OCI-LY1 (cell line): ENCODE data around the gene RILPL2.

Experiments used
- H2AFZ ChIP-seq: fragments of 200-600 bp; sonication (generic), shearing (Covaris generic); 2 replicates; pipeline ENCODE4 v1.6.0; 2014; ENCODE audit warnings: antibody characterized with exemption, mild to moderate bottlenecking, low read length
- H3F3A ChIP-seq: fragments of 200-600 bp; sonication (generic), shearing (Covaris generic); 2 replicates; pipeline ENCODE4 v1.6.0; 2014; ENCODE audit warnings: mild to moderate bottlenecking, antibody characterized with exemption, low read length, moderate library complexity; ENCODE audit not compliant: insufficient read depth
- H3K27ac ChIP-seq: fragments of 200-600 bp; sonication (generic); 2 replicates; pipeline ENCODE4 v1.5.1; 2014; ENCODE audit warnings: low read length, mixed run types, mild to moderate bottlenecking, low read depth; ENCODE audit not compliant: poor library complexity, severe bottlenecking
- H3K27me3 ChIP-seq: fragments of 200-600 bp; sonication (generic); 2 replicates; pipeline ENCODE4 v1.6.0; 2014; ENCODE audit warnings: antibody characterized with exemption, mild to moderate bottlenecking, low read length, moderate library complexity; ENCODE audit not compliant: insufficient read depth
- H3K36me3 ChIP-seq: fragments of 200-600 bp; sonication (generic); 2 replicates; pipeline ENCODE4 v1.6.1; 2014; ENCODE audit warnings: mild to moderate bottlenecking, antibody characterized with exemption, low read length, moderate library complexity, mixed read lengths; ENCODE audit not compliant: insufficient read depth
- H3K4me1 ChIP-seq: fragments of 200-600 bp; sonication (generic); 2 replicates; pipeline ENCODE4 v1.5.1; 2014; ENCODE audit warnings: mild to moderate bottlenecking, low read length, moderate library complexity; ENCODE audit not compliant: insufficient read depth, severe bottlenecking
- H3K4me2 ChIP-seq: fragments of 200-600 bp; sonication (generic), shearing (Covaris generic); 2 replicates; pipeline ENCODE4 v1.6.1; 2014; ENCODE audit warnings: low read length
- H3K4me3 ChIP-seq: fragments of 200-600 bp; sonication (generic); 2 replicates; pipeline ENCODE4 v1.5.1; 2014; ENCODE audit warnings: low read length, low read depth, mild to moderate bottlenecking, mixed read lengths; ENCODE audit not compliant: poor library complexity, severe bottlenecking
- H3K79me2 ChIP-seq: fragments of 200-600 bp; shearing (Covaris generic); 2 replicates; pipeline ENCODE4 v1.6.1; 2016; ENCODE audit warnings: mixed run types, low read length, mixed read lengths; ENCODE audit not compliant: insufficient read depth
- H3K9ac ChIP-seq: fragments of 200-600 bp; sonication (generic), shearing (Covaris generic); 2 replicates; pipeline ENCODE4 v1.6.1; 2014; ENCODE audit warnings: mild to moderate bottlenecking, low read length, mixed read lengths
- H3K9me2 ChIP-seq: fragments of 200-600 bp; sonication (generic), shearing (Covaris generic); 2 replicates; pipeline ENCODE4 v1.6.1; 2014; ENCODE audit warnings: low read depth, mild to moderate bottlenecking, low read length, mixed read lengths
- H3K9me3 ChIP-seq: fragments of 200-600 bp; shearing (Covaris generic); 2 replicates; pipeline ENCODE4 v1.6.1; 2014; ENCODE audit warnings: low read length, mixed read lengths
- H4K20me1 ChIP-seq: fragments of 200-600 bp; sonication (generic), shearing (Covaris generic); 2 replicates; pipeline ENCODE4 v1.6.0; 2016; ENCODE audit warnings: mild to moderate bottlenecking, low read length; ENCODE audit not compliant: insufficient read depth
- EZH2 ChIP-seq: fragments of 200-600 bp; sonication (generic), shearing (Covaris generic); IDR thresholded peaks from 2 replicates; pipeline ENCODE4 v1.8.0; 2017; ENCODE audit warnings: borderline replicate concordance, mixed run types, mild to moderate bottlenecking, antibody characterized with exemption, low read length, moderate library complexity, mixed read lengths
- TF ChIP-seq, protein P1 (sequence below): fragments of 200-600 bp; sonication (generic), shearing (Covaris generic); IDR thresholded peaks from 2 replicates; pipeline ENCODE4 v1.5.1; 2017; ENCODE audit warnings: mild to moderate bottlenecking, antibody characterized with exemption, low read length, moderate library complexity, mixed read lengths

Gene RILPL2

DNA sequence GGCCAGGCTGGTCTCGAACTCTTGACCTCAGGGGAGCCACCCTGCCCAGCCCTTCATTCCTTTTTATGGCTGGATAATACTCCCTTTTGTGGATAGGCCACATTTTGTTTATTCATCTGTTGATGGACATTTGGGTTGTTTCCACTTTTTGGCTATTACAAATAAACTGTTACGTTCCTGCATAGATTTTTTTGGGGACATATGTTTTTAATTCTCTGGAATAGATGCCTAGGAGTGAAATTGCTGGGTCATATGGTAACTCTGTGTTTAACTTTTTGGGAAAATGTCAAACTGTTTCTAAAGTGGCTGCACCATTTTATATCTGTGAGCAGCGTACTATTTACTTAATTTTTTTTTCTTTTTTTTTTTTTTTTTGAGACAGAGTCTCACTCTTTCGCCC, 42.7 kb downstream of the RILPL2 start:
- no peaks in the 10 kb centered on the region for H3K79me2 ChIP-seq

DNA sequence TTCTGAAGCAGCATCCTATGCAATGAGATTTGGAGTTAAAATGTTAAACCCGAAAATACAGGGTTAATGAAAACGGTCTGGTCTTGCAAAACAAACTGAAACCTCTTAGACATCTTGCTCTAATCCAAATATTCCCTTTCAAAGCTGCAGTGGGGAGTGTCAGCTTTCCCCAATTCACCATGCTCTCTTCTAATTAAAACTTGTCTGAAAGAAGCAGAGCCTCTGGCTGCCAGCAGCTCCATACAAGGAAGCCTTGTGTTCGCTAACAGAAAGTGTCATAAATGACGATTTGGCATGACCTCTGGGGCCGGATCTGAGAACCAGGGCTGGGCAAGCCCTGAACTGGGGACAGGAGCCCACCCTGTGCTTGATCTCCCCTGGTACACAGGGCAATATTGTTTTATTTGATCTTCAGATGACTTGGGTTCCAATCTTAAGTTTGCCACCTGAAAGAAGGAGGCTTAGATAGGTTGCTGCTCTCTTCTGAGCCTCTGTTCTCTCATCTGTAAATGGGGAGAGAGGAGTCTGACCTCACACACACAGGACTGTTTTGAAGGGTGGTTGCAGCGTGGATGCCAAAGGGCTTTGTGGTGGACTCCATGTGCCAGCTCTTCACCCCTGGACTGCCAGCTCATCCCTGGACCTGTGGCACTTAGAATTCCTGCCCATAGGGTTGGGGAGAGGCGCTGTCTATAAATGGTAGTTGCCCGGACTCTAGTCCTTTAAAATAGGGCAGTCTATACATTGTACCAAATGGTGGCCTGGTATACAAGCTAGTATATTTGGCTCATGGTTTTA, 44.7 kb downstream of the RILPL2 start:
- H3K79me2 ChIP-seq = peaks cover 8% of the 10 kb centered on the region
- no peak overlapping the region for H3K4me2 ChIP-seq
- peaks cover 27% of the 10 kb centered on the region for H3K4me1 ChIP-seq
- no peaks in the 10 kb centered on the region for H3K27me3 ChIP-seq
- no peaks in the 10 kb centered on the region for H4K20me1 ChIP-seq
- H3K9me3 ChIP-seq = no peaks in the 10 kb centered on the region
- no peak overlapping the region for H3K27ac ChIP-seq
- H3F3A ChIP-seq = no peaks in the 10 kb centered on the region
- H3K9me2 ChIP-seq = no peaks in the 10 kb centered on the region
- H3K36me3 ChIP-seq = peaks cover 64% of the 10 kb centered on the region
- H3K4me3 ChIP-seq = no peak overlapping the region
- no peak overlapping the region for H2AFZ ChIP-seq
- TF ChIP-seq, protein P1, sequence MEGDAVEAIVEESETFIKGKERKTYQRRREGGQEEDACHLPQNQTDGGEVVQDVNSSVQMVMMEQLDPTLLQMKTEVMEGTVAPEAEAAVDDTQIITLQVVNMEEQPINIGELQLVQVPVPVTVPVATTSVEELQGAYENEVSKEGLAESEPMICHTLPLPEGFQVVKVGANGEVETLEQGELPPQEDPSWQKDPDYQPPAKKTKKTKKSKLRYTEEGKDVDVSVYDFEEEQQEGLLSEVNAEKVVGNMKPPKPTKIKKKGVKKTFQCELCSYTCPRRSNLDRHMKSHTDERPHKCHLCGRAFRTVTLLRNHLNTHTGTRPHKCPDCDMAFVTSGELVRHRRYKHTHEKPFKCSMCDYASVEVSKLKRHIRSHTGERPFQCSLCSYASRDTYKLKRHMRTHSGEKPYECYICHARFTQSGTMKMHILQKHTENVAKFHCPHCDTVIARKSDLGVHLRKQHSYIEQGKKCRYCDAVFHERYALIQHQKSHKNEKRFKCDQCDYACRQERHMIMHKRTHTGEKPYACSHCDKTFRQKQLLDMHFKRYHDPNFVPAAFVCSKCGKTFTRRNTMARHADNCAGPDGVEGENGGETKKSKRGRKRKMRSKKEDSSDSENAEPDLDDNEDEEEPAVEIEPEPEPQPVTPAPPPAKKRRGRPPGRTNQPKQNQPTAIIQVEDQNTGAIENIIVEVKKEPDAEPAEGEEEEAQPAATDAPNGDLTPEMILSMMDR = no peak
- TF ChIP-seq EZH2 = no peak
- no peak overlapping the region for H3K9ac ChIP-seq

More for the DNA sequence above, 42.7 kb downstream of the RILPL2 start:
- Histone ChIP-seq H3K4me1 (peaks cover 11% of the 10 kb centered on the region), H3K36me3 (peaks cover 82% of the 10 kb centered on the region), H4K20me1 (no peaks in the 10 kb centered on the region), H3K9me2 (no peaks in the 10 kb centered on the region), H3K27ac (no peak overlapping the region), H3K27me3 (no peaks in the 10 kb centered on the region), H3K4me2 (no peak overlapping the region), H2AFZ (no peak overlapping the region), H3K9ac (no peak overlapping the region), H3K4me3 (no peak overlapping the region), H3K9me3 (no peaks in the 10 kb centered on the region), H3F3A (no peaks in the 10 kb centered on the region)
- TF ChIP-seq, protein P1 = no peak
- TF ChIP-seq EZH2 = no peak

DNA sequence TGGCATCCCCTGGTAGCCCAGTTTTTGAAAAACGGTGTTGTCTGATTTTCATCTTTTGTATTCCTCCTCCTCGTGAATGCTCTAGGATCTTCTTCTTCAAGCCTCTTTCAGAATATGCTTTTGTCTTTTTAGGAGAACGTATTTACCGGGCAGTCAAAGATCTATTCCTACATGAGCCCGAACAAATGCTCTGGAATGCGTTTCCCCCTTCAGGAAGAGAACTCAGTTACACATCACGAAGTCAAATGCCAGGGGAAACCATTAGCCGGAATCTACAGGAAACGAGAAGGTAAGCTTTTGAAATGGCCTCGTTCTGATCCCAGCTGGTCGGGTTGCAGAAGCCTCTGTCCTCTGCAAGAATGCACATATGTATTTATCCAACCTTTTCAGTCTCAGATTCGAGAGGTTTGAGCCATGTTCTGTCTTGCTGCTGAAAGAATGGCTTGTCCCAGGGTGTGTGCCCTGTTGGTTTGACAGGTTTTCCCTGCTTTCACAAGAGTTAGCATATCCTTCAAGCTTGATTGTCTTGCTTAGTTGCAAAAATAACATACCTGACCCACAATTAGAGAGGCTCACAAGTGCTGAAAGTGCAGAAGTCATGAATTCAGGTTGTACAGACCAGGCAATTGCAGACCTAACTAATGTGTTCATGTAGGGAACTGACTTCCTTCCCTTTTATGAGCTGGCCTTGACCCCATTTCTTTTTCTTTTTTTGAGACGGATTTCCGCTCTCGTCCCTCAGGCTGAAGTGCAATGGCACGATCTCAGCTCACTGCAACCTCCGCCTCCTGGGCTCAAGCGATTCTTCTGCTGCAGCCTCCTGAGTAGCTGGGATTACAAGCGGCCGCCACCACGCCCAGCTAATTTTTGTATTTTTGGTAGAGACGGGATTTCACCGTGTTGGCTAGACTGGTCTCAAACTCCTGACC, 45.7 kb downstream of the RILPL2 start:
- Histone ChIP-seq H3K4me2 (peak overlapping the region; percentile 85), H3K4me3 (peak overlapping the region; percentile 70), H3K36me3 (peaks cover 54% of the 10 kb centered on the region), H3K79me2 (peaks cover 11% of the 10 kb centered on the region), H3K27me3 (no peaks in the 10 kb centered on the region), H4K20me1 (no peaks in the 10 kb centered on the region), H3K9ac (peak overlapping the region; percentile 57; the same call in 1 of the 2 replicates), H3F3A (no peaks in the 10 kb centered on the region), H3K4me1 (peaks cover 31% of the 10 kb centered on the region), H3K27ac (no peak overlapping the region), H2AFZ (no peak overlapping the region), H3K9me2 (no peaks in the 10 kb centered on the region), H3K9me3 (no peaks in the 10 kb centered on the region)
- no peak for TF ChIP-seq EZH2
- TF ChIP-seq, protein P1 = no peak
